DND-41 (cell line): ENCODE data around the gene G6PC2.

Experiments used
- CTCF ChIP-seq: IDR thresholded peaks from 2 replicates; pipeline ENCODE4 v1.5.1; 2012; ENCODE audit warnings: borderline replicate concordance, low read length, moderate library complexity, mild to moderate bottlenecking; ENCODE audit not compliant: poor library complexity, severe bottlenecking; ENCODE audit errors: extremely low read depth
- EZH2 ChIP-seq: IDR thresholded peaks from 3 replicates; pipeline ENCODE4 v1.6.1; 2012; ENCODE audit warnings: borderline replicate concordance, low read depth, mild to moderate bottlenecking, moderate library complexity, low read length, inconsistent platforms; ENCODE audit not compliant: severe bottlenecking

- TF ChIP-seq EZH2 (no peak), CTCF (no peak)
Observed at GRCh38 chr2:168954256-168954655, 53.2 kb downstream of the G6PC2 start.
